ENCODE results near the gene RPLP1. TPM values are rescaled to one million over a fixed set of nuclear protein-coding genes. Genes with fewer than 3 reads are reported as not detected.

Gene RPLP1
- total RNA-seq, 1 experiment from 2014 or later = 1,587 TPM

GRCh38 chr15:69498987-69499386 lies 46.4 kb downstream of the RPLP1 start:
- no peak overlapping the region for H3K27ac Mint-ChIP-seq (ENCODE audit: unreplicated experiment)
- POLR2A ChIA-PET = no interaction called here
- Histone ChIP-seq H3K9me3 (no peaks in the 10 kb centered on the region), H3K36me3 (ENCODE audit: control insufficient read depth, insufficient read depth, low read length) (no peaks in the 10 kb centered on the region), H3K27me3 (replicated peaks; ENCODE audit: control insufficient read depth, insufficient read depth, low read length) (no peaks in the 10 kb centered on the region), H3K4me1 (no peaks in the 10 kb centered on the region), H3K4me3 (ENCODE audit: low read depth, low read length) (no peak overlapping the region)
- CTCF ChIA-PET = no interaction called here
- no TSS peak for BruUV-seq (replicated peaks)
- no peaks in the 10 kb centered on the region for H3K9me3 Mint-ChIP-seq (ENCODE audit: unreplicated experiment)
- no peak overlapping the region for H3K4me3 Mint-ChIP-seq (ENCODE audit: unreplicated experiment)
- TF ChIP-seq, protein P1, sequence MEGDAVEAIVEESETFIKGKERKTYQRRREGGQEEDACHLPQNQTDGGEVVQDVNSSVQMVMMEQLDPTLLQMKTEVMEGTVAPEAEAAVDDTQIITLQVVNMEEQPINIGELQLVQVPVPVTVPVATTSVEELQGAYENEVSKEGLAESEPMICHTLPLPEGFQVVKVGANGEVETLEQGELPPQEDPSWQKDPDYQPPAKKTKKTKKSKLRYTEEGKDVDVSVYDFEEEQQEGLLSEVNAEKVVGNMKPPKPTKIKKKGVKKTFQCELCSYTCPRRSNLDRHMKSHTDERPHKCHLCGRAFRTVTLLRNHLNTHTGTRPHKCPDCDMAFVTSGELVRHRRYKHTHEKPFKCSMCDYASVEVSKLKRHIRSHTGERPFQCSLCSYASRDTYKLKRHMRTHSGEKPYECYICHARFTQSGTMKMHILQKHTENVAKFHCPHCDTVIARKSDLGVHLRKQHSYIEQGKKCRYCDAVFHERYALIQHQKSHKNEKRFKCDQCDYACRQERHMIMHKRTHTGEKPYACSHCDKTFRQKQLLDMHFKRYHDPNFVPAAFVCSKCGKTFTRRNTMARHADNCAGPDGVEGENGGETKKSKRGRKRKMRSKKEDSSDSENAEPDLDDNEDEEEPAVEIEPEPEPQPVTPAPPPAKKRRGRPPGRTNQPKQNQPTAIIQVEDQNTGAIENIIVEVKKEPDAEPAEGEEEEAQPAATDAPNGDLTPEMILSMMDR (IDR thresholded peaks at IDR 0.05; ENCODE audit: insufficient read depth in 1 of 2, low read depth in 1 of 2, low read length in 1 of 2, severe bottlenecking in 1 of 2, unreplicated experiment in 1 of 2) = no peak
- H3K4me1 Mint-ChIP-seq (ENCODE audit: low read depth, unreplicated experiment) = peaks cover 6% of the 10 kb centered on the region
- no peaks in the 10 kb centered on the region for H3K36me3 Mint-ChIP-seq (ENCODE audit: insufficient read depth, unreplicated experiment)
- no peak for DNase-seq
- intact Hi-C loops (cut with micrococcal nuclease; ENCODE audit: unreplicated experiment) = no loop called here
- no peaks in the 10 kb centered on the region for H3K27me3 Mint-ChIP-seq (ENCODE audit: insufficient read depth, unreplicated experiment)

DNA sequence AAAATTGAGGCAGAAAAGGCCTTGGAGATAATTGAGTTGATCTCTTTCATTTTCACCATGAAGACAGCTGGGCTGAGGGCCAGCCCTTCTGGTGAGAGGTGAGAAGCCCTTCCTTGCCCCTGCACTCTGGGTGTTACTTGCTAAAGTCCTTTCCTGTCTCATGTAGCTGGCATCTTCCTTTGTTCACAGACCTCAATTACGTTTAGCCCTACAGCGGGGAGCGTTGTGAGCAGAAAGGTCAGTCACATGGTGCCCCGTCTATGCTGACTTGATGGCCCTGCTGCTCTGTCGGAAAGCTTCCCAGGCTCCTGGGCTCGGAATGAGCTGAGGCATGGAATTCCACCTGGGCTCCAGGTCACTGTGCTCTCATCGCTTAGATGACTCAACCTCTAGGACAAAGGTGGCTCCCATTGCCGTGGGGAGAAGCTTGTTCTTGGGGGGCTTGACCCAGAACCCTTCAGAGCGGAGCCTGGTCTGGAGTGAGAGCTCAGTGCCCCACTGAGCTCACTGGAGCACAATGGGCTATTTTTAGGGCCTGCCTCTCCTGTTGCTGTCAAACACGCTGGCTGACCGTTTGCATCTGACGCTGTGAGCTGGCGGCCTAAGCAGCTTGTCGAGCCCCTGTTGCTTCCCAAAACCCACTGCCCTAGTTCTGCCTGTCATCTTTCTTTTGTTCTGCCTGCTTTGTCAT lies 47.0 kb downstream of the RPLP1 start:
- no peak overlapping the region for H3K27ac Mint-ChIP-seq (ENCODE audit: unreplicated experiment)
- TF ChIP-seq, protein P1 (IDR thresholded peaks at IDR 0.05; ENCODE audit: insufficient read depth in 1 of 2, low read depth in 1 of 2, low read length in 1 of 2, severe bottlenecking in 1 of 2, unreplicated experiment in 1 of 2) = no peak
- Histone ChIP-seq H3K4me1 (no peaks in the 10 kb centered on the region), H3K9me3 (no peaks in the 10 kb centered on the region), H3K4me3 (ENCODE audit: low read depth, low read length) (no peak overlapping the region), H3K36me3 (ENCODE audit: control insufficient read depth, insufficient read depth, low read length) (no peaks in the 10 kb centered on the region), H3K27me3 (replicated peaks; ENCODE audit: control insufficient read depth, insufficient read depth, low read length) (no peaks in the 10 kb centered on the region)
- CTCF ChIA-PET = no interaction called here
- no peak for DNase-seq
- H3K4me1 Mint-ChIP-seq (ENCODE audit: low read depth, unreplicated experiment) = peaks cover 6% of the 10 kb centered on the region
- intact Hi-C loops (cut with micrococcal nuclease; ENCODE audit: unreplicated experiment) = no loop called here
- H3K36me3 Mint-ChIP-seq (ENCODE audit: insufficient read depth, unreplicated experiment) = no peaks in the 10 kb centered on the region
- H3K27me3 Mint-ChIP-seq (ENCODE audit: insufficient read depth, unreplicated experiment) = no peaks in the 10 kb centered on the region
- H3K4me3 Mint-ChIP-seq (ENCODE audit: unreplicated experiment) = no peak overlapping the region
- POLR2A ChIA-PET = no interaction called here
- no peaks in the 10 kb centered on the region for H3K9me3 Mint-ChIP-seq (ENCODE audit: unreplicated experiment)
- no TSS peak for BruUV-seq (replicated peaks)

DNA sequence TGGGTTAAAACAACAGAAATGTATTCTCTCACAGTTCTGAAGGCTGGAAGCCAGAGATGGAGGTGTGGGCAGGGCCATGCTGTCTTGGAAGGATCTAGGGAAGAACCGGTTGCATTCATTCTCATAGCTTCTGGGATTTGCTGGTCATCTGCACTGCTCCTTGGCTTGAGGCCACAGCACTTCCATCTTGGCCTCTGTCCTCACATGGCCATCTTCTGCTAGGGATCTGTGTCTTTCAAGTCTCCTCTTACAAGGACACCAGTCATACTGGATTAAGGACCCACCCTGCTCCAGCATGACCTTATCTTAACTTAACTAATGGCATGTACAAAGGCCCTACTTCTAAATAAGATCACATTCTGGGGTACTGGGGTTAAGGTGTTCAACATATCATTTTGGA lies 47.7 kb downstream of the RPLP1 start:
- BruUV-seq (replicated peaks) = no TSS peak
- CTCF ChIA-PET = no interaction called here

More for the DNA sequence above, 47.7 kb downstream of the RPLP1 start:
- Histone ChIP-seq H3K9me3 (no peaks in the 10 kb centered on the region), H3K4me3 (ENCODE audit: low read depth, low read length) (no peak overlapping the region), H3K4me1 (no peaks in the 10 kb centered on the region), H3K27me3 (replicated peaks; ENCODE audit: control insufficient read depth, insufficient read depth, low read length) (no peaks in the 10 kb centered on the region), H3K36me3 (ENCODE audit: control insufficient read depth, insufficient read depth, low read length) (no peaks in the 10 kb centered on the region)
- TF ChIP-seq, protein P1 (IDR thresholded peaks at IDR 0.05; ENCODE audit: insufficient read depth in 1 of 2, low read depth in 1 of 2, low read length in 1 of 2, severe bottlenecking in 1 of 2, unreplicated experiment in 1 of 2) = no peak
- Mint-ChIP-seq H3K36me3 (ENCODE audit: insufficient read depth, unreplicated experiment) (no peaks in the 10 kb centered on the region), H3K4me3 (ENCODE audit: unreplicated experiment) (no peak overlapping the region), H3K27ac (ENCODE audit: unreplicated experiment) (no peak overlapping the region), H3K4me1 (ENCODE audit: low read depth, unreplicated experiment) (peaks cover 6% of the 10 kb centered on the region), H3K27me3 (ENCODE audit: insufficient read depth, unreplicated experiment) (no peaks in the 10 kb centered on the region), H3K9me3 (ENCODE audit: unreplicated experiment) (no peaks in the 10 kb centered on the region)
- POLR2A ChIA-PET = no interaction called here
- intact Hi-C loops (cut with micrococcal nuclease; ENCODE audit: unreplicated experiment) = no loop called here
- DNase-seq = no peak

All from Caco-2 (cell line).